GM19455 (cell line): ENCODE measurements around the gene UGDH.

Experiments
- ATAC-seq: cut with Tn5 transposase; IDR thresholded peaks from one replicate; pipeline ENCODE4 v1.9.1; 2021; ENCODE audit not compliant: unreplicated experiment

UGDH gene

GRCh38 chr4:39456946-39457763 is 70.1 kb downstream of the UGDH start:
- ATAC-seq: no peak

GRCh38 chr4:39455486-39455885 is 71.8 kb downstream of the UGDH start:
- ATAC-seq: no peak

GRCh38 chr4:39453738-39454137 is 73.5 kb downstream of the UGDH start:
- no peak for ATAC-seq

- no peak for ATAC-seq
Measured at GRCh38 chr4:39452860-39453587, 74.2 kb downstream of the UGDH start.

- no peak for ATAC-seq
Measured at GRCh38 chr4:39452153-39452859, 74.9 kb downstream of the UGDH start.

- no peak for ATAC-seq
Measured at GRCh38 chr4:39451423-39452023, 75.7 kb downstream of the UGDH start.

GRCh38 chr4:39450618-39451017 is 76.6 kb downstream of the UGDH start:
- no peak for ATAC-seq
